Natural killer cell (primary cell): ENCODE data around the gene YWHAH. TPM values are rescaled to one million over a fixed set of nuclear protein-coding genes. Genes with fewer than 3 reads are reported as not detected.
A peak's percentile ranks its signal among the peaks of the same experiment; 100 is the strongest.

Source experiments
- ATAC-seq, 3 donors: fragments of 150-1000 bp in 2 of 3; fragments of 200-7000 bp in 1 of 3; cut with Tn5 transposase; 1 replicate in 1 of 3; 2 replicates in 2 of 3; pipeline ENCODE4 v1.10.0; 2021; ENCODE audit warnings: mild to moderate bottlenecking in 2 of 3, moderate library complexity in 2 of 3
- DNase-seq, 2 donors: peaks; one replicate each; pipeline versions ENCODE4 v3.0.0 to v3.0.0-alpha.2; 2013 to 2021; ENCODE audit warnings: mixed read lengths in 1 of 2
- H3K27ac ChIP-seq: one replicate; pipeline ENCODE4 v1.5.1; 2013; ENCODE audit warnings: mild to moderate bottlenecking, low read length
- H3K27me3 ChIP-seq: one replicate; pipeline ENCODE4 v1.6.1; 2013; ENCODE audit warnings: low read length; ENCODE audit not compliant: control insufficient read depth, insufficient read depth
- H3K36me3 ChIP-seq: one replicate; pipeline ENCODE4 v1.6.1; 2013; ENCODE audit warnings: low read length; ENCODE audit not compliant: control insufficient read depth, insufficient read depth
- H3K4me1 ChIP-seq: one replicate; pipeline ENCODE4 v1.6.1; 2013; ENCODE audit warnings: low read length; ENCODE audit not compliant: control insufficient read depth, insufficient read depth
- H3K4me3 ChIP-seq: one replicate; pipeline ENCODE4 v1.5.1; 2013; ENCODE audit warnings: low read length
- H3K9me3 ChIP-seq: one replicate; pipeline ENCODE4 v1.6.1; 2013; ENCODE audit warnings: low read length; ENCODE audit not compliant: control insufficient read depth, insufficient read depth
- H3K27ac Mint-ChIP-seq, 2 donors: one replicate each; pipeline ENCODE4 v1.8.0; 2022; ENCODE audit warnings: mild to moderate bottlenecking in 2 of 2, mixed read lengths in 2 of 2, moderate library complexity in 1 of 2
- H3K27me3 Mint-ChIP-seq, 2 donors: one replicate each; pipeline ENCODE4 v1.8.0; 2022; ENCODE audit warnings: low read depth in 2 of 2, mixed read lengths in 2 of 2
- H3K36me3 Mint-ChIP-seq: one replicate; pipeline ENCODE4 v1.8.0; 2022; ENCODE audit warnings: mixed read lengths
- H3K4me1 Mint-ChIP-seq, 2 donors: one replicate each; pipeline ENCODE4 v1.8.0; 2022; ENCODE audit warnings: mixed read lengths in 2 of 2
- H3K4me3 Mint-ChIP-seq: one replicate; pipeline ENCODE4 v1.8.0; 2022; ENCODE audit warnings: mild to moderate bottlenecking, moderate library complexity, mixed read lengths
- H3K9me3 Mint-ChIP-seq, 2 donors: one replicate each; pipeline ENCODE4 v1.8.0; 2022; ENCODE audit warnings: mixed read lengths in 2 of 2
- whole genome bisulfite sequencing: methylation state at CpG from one replicate; pipeline ENCODE4 v1.1.7; 2013; ENCODE audit warnings: missing lambda C conversion rate; ENCODE audit not compliant: insufficient coverage; 5-methylcytosine and 5-hydroxymethylcytosine counted together
- intact Hi-C: fragments of 100-400 bp; cut with micrococcal nuclease; formaldehyde crosslinking; loops from one replicate; pipeline ENCODE4 v1.14.2; 2022
- total RNA-seq, 4 donors: library from RNA; stranded (reverse); fragments of 120-200 nt in 1 of 4; gene quantifications; one replicate each; pipeline versions ENCODE4 v1.2.3 to v1.2.4, GENCODE V29; 2013 to 2022
- TF ChIP-seq, protein P1 (sequence below): fragments of 200-600 bp; IDR thresholded peaks from one replicate; pipeline ENCODE4 v1.8.0; 2022; ENCODE audit warnings: antibody characterized with exemption

Gene YWHAH
- total RNA-seq, 3 donors from 2014 or later (not counting 1 experiment from before 2014, with no cell fraction given): 29.6 to 35.0 (median 32.8) TPM

DNA sequence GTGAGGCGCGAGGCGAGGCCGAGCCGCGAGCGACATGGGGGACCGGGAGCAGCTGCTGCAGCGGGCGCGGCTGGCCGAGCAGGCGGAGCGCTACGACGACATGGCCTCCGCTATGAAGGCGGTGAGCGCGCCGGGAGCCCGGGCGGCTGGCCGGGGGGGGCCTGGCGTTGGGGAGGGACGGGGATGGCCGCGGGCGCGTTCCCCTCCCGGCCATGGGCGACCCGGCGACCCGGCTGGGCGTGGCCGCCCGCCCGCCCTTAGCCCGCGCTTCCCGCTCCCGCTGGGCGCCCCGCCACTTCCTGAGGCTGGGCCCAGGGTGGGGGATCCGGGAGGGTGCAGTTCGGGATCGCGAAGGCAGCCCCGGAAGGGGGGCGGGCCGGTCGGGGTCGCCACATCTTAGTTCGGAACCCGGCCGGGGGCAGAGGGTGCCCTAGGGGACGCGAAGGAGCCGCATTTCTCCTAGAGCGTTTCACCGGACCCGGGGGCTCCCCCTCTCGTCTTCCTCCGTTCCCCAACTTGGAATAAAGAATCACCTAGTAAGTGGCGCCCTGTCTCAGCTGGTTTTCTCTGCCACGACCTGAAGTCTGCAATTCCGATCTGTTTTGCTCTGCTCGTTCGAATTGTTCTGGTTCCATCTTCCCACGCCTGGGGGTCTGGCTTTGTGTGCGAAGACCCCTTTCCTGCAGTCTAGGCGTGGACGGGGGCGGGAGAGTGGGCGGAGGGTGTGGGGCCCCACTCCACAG lies 536 bp downstream of the YWHAH start:
- Mint-ChIP-seq H3K36me3 (no peaks in the 10 kb centered on the region), H3K4me1 (peaks cover 7 to 14% of the 10 kb centered on the region in 2 donors), H3K27me3 (no peaks in the 10 kb centered on the region), H3K9me3 (no peaks in the 10 kb centered on the region), H3K4me3 (peak overlapping the region; percentile 92), H3K27ac (no peak overlapping the region)
- under 1% methylated on average over 76 of the region's 76 CpGs for WGBS
- DNase-seq: peak in 1 of 2 donors; percentile 61
- peak overlapping the region; percentile 75 for H3K27ac ChIP-seq
- TF ChIP-seq, protein P1, sequence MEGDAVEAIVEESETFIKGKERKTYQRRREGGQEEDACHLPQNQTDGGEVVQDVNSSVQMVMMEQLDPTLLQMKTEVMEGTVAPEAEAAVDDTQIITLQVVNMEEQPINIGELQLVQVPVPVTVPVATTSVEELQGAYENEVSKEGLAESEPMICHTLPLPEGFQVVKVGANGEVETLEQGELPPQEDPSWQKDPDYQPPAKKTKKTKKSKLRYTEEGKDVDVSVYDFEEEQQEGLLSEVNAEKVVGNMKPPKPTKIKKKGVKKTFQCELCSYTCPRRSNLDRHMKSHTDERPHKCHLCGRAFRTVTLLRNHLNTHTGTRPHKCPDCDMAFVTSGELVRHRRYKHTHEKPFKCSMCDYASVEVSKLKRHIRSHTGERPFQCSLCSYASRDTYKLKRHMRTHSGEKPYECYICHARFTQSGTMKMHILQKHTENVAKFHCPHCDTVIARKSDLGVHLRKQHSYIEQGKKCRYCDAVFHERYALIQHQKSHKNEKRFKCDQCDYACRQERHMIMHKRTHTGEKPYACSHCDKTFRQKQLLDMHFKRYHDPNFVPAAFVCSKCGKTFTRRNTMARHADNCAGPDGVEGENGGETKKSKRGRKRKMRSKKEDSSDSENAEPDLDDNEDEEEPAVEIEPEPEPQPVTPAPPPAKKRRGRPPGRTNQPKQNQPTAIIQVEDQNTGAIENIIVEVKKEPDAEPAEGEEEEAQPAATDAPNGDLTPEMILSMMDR: no peak
- H3K9me3 ChIP-seq: no peaks in the 10 kb centered on the region
- peaks cover 20% of the 10 kb centered on the region for H3K36me3 ChIP-seq
- intact Hi-C loops: loop anchor here (1.0 kb wide), 1 partner anchor 283 kb away; the partner anchor contains the start of gene PISD
- no peaks in the 10 kb centered on the region for H3K27me3 ChIP-seq
- H3K4me3 ChIP-seq: peak overlapping the region; percentile 58
- H3K4me1 ChIP-seq: peaks cover 27% of the 10 kb centered on the region
- ATAC-seq: peak; percentile 25 to 40 (median 37)

DNA sequence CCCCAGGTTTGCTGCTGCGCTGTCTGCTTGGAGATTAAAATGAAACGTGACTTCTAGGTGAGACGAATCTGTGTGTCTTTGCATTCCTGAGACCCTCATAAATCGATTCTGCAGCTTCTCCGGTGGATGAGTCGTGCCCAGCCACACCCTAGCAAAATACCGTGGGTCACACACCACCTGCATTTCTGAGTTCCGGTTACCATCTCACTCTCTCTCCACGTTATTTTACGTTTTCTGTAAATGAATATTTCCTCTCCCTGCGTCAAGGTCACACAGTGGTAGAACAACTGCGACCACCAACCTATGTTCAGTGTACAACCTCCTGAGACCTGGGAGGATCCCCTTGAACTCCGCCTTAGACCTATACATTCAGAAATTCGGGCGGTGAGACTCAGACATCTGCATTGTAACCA lies 1.1 kb downstream of the YWHAH start:
- no peaks in the 10 kb centered on the region for H3K27me3 Mint-ChIP-seq
- peaks cover 7 to 14% of the 10 kb centered on the region in 2 donors for H3K4me1 Mint-ChIP-seq
- DNase-seq (peak in 1 of 2 donors; percentile 37), ATAC-seq (no peak)
- peak overlapping the region; percentile 75 for H3K27ac ChIP-seq
- H3K9me3 ChIP-seq: no peaks in the 10 kb centered on the region
- 4% methylated on average over 15 of the region's 15 CpGs for WGBS
- H3K9me3 Mint-ChIP-seq: no peaks in the 10 kb centered on the region
- no peak overlapping the region for H3K27ac Mint-ChIP-seq
- TF ChIP-seq, protein P1: no peak
- no peaks in the 10 kb centered on the region for H3K36me3 Mint-ChIP-seq
- intact Hi-C loops: no loop called here
- H3K4me3 Mint-ChIP-seq: no peak overlapping the region
- peaks cover 24% of the 10 kb centered on the region for H3K36me3 ChIP-seq
- H3K27me3 ChIP-seq: no peaks in the 10 kb centered on the region
- peaks cover 27% of the 10 kb centered on the region for H3K4me1 ChIP-seq
- H3K4me3 ChIP-seq: peak overlapping the region; percentile 58

DNA sequence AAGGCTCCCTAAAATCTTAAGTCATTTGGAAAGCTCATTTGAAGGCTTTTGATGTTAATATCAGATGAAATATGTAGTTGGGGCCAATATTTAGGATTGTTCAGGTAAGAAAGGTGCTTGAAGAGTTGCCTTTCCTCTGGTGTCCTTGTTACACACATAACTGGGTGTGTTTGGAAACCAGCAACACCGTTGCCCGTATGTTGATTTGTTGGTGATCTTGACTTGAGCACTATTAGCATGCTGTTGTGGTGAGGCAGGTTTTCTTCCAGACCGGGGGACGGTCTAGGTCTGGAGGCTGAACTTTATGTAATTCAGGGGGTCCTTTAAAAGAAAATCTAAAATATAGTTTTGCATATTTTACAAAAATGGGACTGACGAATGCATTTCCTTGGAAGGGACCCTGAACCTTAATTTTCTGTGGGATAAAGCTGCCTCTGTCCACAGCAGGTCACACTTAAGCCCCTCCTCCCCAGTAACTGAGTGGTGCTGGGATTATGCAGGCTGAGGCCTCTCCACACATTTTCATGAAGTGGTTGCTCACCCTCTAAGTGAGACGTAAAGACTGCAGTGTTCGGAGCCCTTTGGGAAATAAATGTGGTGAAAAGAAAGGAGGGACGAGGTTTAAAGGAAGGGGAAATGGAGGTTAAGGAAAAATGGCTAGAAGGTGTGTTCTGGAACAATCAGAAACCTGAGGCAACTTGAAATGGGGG lies 1.8 kb downstream of the YWHAH start:
- H3K36me3 Mint-ChIP-seq: no peaks in the 10 kb centered on the region
- WGBS: 50% methylated on average over 7 of the region's 8 CpGs
- peaks cover 27% of the 10 kb centered on the region for H3K4me1 ChIP-seq
- no peaks in the 10 kb centered on the region for H3K27me3 Mint-ChIP-seq
- H3K4me3 ChIP-seq: no peak overlapping the region
- intact Hi-C loops: loop anchor here (2.0 kb wide), 1 partner anchor 193 kb away; no protein-coding TSS in a partner anchor
- no peaks in the 10 kb centered on the region for H3K9me3 ChIP-seq
- H3K4me1 Mint-ChIP-seq: peaks cover 9 to 16% of the 10 kb centered on the region in 2 donors
- no peaks in the 10 kb centered on the region for H3K9me3 Mint-ChIP-seq
- H3K36me3 ChIP-seq: peaks cover 26% of the 10 kb centered on the region
- peak overlapping the region; percentile 75 for H3K27ac ChIP-seq
- no peak overlapping the region for H3K27ac Mint-ChIP-seq
- TF ChIP-seq, protein P1: no peak
- H3K27me3 ChIP-seq: no peaks in the 10 kb centered on the region
- ATAC-seq: no peak
- peak in 1 of 2 donors; percentile 33 for DNase-seq
- no peak overlapping the region for H3K4me3 Mint-ChIP-seq
